DOHH2 (cell line): ENCODE data around the gene KIF7.

Experiments
- CTCF ChIP-seq: fragments of 200-600 bp; sonication (generic); IDR thresholded peaks from one replicate; pipeline ENCODE4 v1.5.1; 2014; ENCODE audit warnings: antibody characterized with exemption, mild to moderate bottlenecking, low read depth, low read length; ENCODE audit not compliant: poor library complexity, severe bottlenecking
- EZH2phosphoT487 ChIP-seq: fragments of 200-600 bp; sonication (generic); IDR thresholded peaks from 2 replicates; pipeline ENCODE4 v1.6.1; 2017; ENCODE audit warnings: borderline replicate concordance, mild to moderate bottlenecking, antibody characterized with exemption, low read length, moderate library complexity, mixed read lengths

- TF ChIP-seq EZH2phosphoT487, result no peak
- TF ChIP-seq CTCF, result no peak
Observed at GRCh38 chr15:89662893-89663626, 7.8 kb upstream of the KIF7 start.
